HG02973 (cell line): ENCODE data around the gene GABRB1.

ENCODE experiments used
- ATAC-seq: cut with Tn5 transposase; IDR thresholded peaks from one replicate; pipeline ENCODE4 v1.9.1; 2021; ENCODE audit warnings: moderate library complexity; ENCODE audit not compliant: unreplicated experiment

The GABRB1 gene

GRCh38 chr4:47031011-47031678, at the start of gene GABRB1:
GABRB1 (plus strand) TSS chr4:47031567.
- ATAC-seq, result no peak

GRCh38 chr4:46984781-46985180, 46.6 kb upstream of the GABRB1 start:
- no peak for ATAC-seq

GRCh38 chr4:46986922-46987638, 44.3 kb upstream of the GABRB1 start:
- no peak for ATAC-seq

- no peak for ATAC-seq
Observed at GRCh38 chr4:46992338-46992737, 39.0 kb upstream of the GABRB1 start.

GRCh38 chr4:46993075-46994006, 38.0 kb upstream of the GABRB1 start, which contains the start of gene GABRA4:
GABRA4 (minus strand) TSS chr4:46993581; CDS start chr4:46993424, 157 bp downstream.
- no peak for ATAC-seq

GRCh38 chr4:46994007-46994405, 37.4 kb upstream of the GABRB1 start:
- ATAC-seq, result no peak

- no peak for ATAC-seq
Observed at GRCh38 chr4:46999566-46999965, 31.8 kb upstream of the GABRB1 start.

GRCh38 chr4:47000406-47000805, 31.0 kb upstream of the GABRB1 start:
- no peak for ATAC-seq

GRCh38 chr4:47002580-47002979, 28.8 kb upstream of the GABRB1 start:
- ATAC-seq, result no peak

- no peak for ATAC-seq
Observed at GRCh38 chr4:47010347-47010911, 20.9 kb upstream of the GABRB1 start.

GRCh38 chr4:47010912-47011446, 20.4 kb upstream of the GABRB1 start:
- peak; percentile 83 for ATAC-seq

- ATAC-seq, result no peak
Observed at GRCh38 chr4:47012676-47013075, 18.7 kb upstream of the GABRB1 start.

GRCh38 chr4:47013373-47013772, 18.0 kb upstream of the GABRB1 start:
- no peak for ATAC-seq

GRCh38 chr4:47017081-47017480, 14.3 kb upstream of the GABRB1 start:
- no peak for ATAC-seq

GRCh38 chr4:47017494-47017893, 13.9 kb upstream of the GABRB1 start:
- no peak for ATAC-seq

- no peak for ATAC-seq
Observed at GRCh38 chr4:47031751-47032404, 511 bp downstream of the GABRB1 start.

- peak; percentile 92 for ATAC-seq
Observed at GRCh38 chr4:47032405-47033106, 1.2 kb downstream of the GABRB1 start.

- ATAC-seq, result no peak
Observed at GRCh38 chr4:47038263-47038662, 6.9 kb downstream of the GABRB1 start.

- no peak for ATAC-seq
Observed at GRCh38 chr4:47040828-47041227, 9.5 kb downstream of the GABRB1 start.

GRCh38 chr4:47043821-47044220, 12.5 kb downstream of the GABRB1 start:
- ATAC-seq, result no peak
